ENCODE measurements around the gene LAMA2. TPM values are rescaled to one million over a fixed set of nuclear protein-coding genes. Genes with fewer than 3 reads are reported as not detected.

LAMA2 gene
- total and polyA plus RNA-seq, 2 of the 8 experiments (the other 6 are each of a cell fraction or from before 2014, with no cell fraction given) = 1.3 to 3.8 TPM

DNA sequence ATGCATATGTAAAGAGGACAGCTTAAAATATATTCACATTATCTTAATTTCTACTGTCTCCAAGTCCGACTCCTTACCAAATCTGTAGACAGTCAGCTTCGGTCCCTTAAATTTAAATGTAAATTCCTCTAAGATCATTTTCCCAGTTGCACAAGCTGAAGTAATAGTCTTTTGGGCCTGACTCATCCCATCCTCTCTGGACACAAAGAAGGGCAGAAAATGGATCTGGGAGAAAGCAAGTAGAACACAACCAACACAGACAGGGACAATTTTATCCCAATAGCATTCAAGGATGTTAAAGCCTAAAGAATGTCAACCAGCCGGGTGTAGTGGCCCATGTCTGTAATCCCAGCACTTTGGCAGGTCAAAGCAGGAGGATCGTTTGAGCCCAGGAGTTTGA lies 598.8 kb downstream of the LAMA2 start:
- Histone ChIP-seq H2BK5ac (ENCODE audit: low read depth, low read length) (no peak overlapping the region), H3K27ac (ENCODE audit: low read depth, low read length) (no peak overlapping the region), H3K23me2 (ENCODE audit: low read depth, low read length) (no peaks in the 10 kb centered on the region), H3K4me1 (replicated peaks in 1 of 4; ENCODE audit: control insufficient read depth in 3 of 4, insufficient read depth in 4 of 4, low read length in 3 of 4) (no peaks in the 10 kb centered on the region), H3K4me2 (ENCODE audit: insufficient read depth in 1 of 2, low read depth in 2 of 2, low read length in 2 of 2) (no peak overlapping the region), H2BK15ac (ENCODE audit: low read length) (no peak overlapping the region), H3K79me2 (ENCODE audit: control insufficient read depth in 1 of 2, insufficient read depth in 2 of 2, low read length in 2 of 2) (no peaks in the 10 kb centered on the region), H2BK120ac (replicated peaks; ENCODE audit: low read depth, low read length) (no peak overlapping the region), H3K36me3 (ENCODE audit: control insufficient read depth in 2 of 4, insufficient read depth in 4 of 4, low read length in 3 of 4) (no peaks in the 10 kb centered on the region), H2AFZ (ENCODE audit: low read length) (no peak overlapping the region), H4K8ac (ENCODE audit: extremely low read depth, insufficient read depth, low read length) (no peak overlapping the region), H3K79me1 (ENCODE audit: low read depth, low read length) (no peaks in the 10 kb centered on the region), H3K9ac (replicated peaks in 1 of 4; ENCODE audit: extremely low read depth in 1 of 4, low read depth in 3 of 4, low read length in 3 of 4) (no peak overlapping the region), H3K9me3 (ENCODE audit: insufficient read depth in 2 of 2, low read depth in 1 of 2, low read length in 1 of 2) (no peaks in the 10 kb centered on the region), H3K27me3 (replicated peaks in 1 of 4; ENCODE audit: control insufficient read depth in 3 of 4, extremely low read depth in 1 of 4, insufficient read depth in 3 of 4, low read length in 3 of 4) (no peaks in the 10 kb centered on the region), H3K4me3 (ENCODE audit: extremely low read depth in 1 of 4, insufficient read depth in 2 of 4, low read depth in 3 of 4, low read length in 4 of 4) (no peak overlapping the region), H2BK12ac (ENCODE audit: low read depth, low read length) (no peak overlapping the region), H2AK5ac (ENCODE audit: low read depth, low read length) (no peak overlapping the region), H3K18ac (ENCODE audit: extremely low read depth, low read length) (no peak overlapping the region), H4K91ac (replicated peaks; ENCODE audit: insufficient read length, low read length) (no peak overlapping the region), H3K23ac (ENCODE audit: insufficient read length) (no peak overlapping the region), H4K20me1 (replicated peaks in 1 of 2; ENCODE audit: control insufficient read depth in 1 of 2, insufficient read depth in 2 of 2, low read length in 2 of 2) (no peaks in the 10 kb centered on the region), H4K5ac (ENCODE audit: insufficient read length, low read depth, low read length) (no peak overlapping the region), H3K56ac (replicated peaks; ENCODE audit: insufficient read length, low read depth, low read length) (no peak overlapping the region), H3K4ac (replicated peaks; ENCODE audit: insufficient read length, low read depth, low read length) (no peak overlapping the region), H2BK20ac (ENCODE audit: low read length) (no peak overlapping the region), H3K14ac (ENCODE audit: insufficient read length) (no peak overlapping the region)
- FAIRE-seq = no peak
- CTCF ChIA-PET (ENCODE audit: partially characterized antibody) = interaction anchor here (1.3 kb wide), 1 partner anchor 10 kb away, joined by 4 read pairs; no protein-coding TSS in a partner anchor
- 97% methylated on average over 4 of the region's 4 CpGs; no CpG with 5 or more reads in 1 of the 2 experiments for WGBS, 2 experiments (ENCODE audit: extremely low coverage in 1 of 2, insufficient coverage in 1 of 2, insufficient read length in 1 of 2, insufficient replicate concordance in 2 of 2, low coverage in 1 of 2, low lambda C conversion rate in 2 of 2, missing lambda C conversion rate in 1 of 2)
- DNase-seq (ENCODE audit: low read depth in 1 of 2, low spot score in 2 of 2) = no peak
- TF ChIP-seq RFX5 (IDR thresholded peaks at IDR 0.05; ENCODE audit: borderline replicate concordance, low read depth, low read length) (no peak), SP4 (IDR thresholded peaks at IDR 0.05; ENCODE audit: low read length) (no peak), SP2 (IDR thresholded peaks at IDR 0.05; ENCODE audit: low read length) (no peak), HDAC2 (IDR thresholded peaks at IDR 0.05; ENCODE audit: borderline replicate concordance in 1 of 2, low read depth in 2 of 2, low read length in 2 of 2) (no peak), POLR2A (IDR thresholded peaks at IDR 0.05; ENCODE audit: control extremely low read depth in 1 of 2, low read depth in 2 of 2, low read length in 2 of 2) (no peak), BCL11A (IDR thresholded peaks at IDR 0.05; ENCODE audit: low read depth in 2 of 2, low read length in 2 of 2) (no peak), ATF3 (IDR thresholded peaks at IDR 0.05; ENCODE audit: insufficient read depth, low read depth, low read length) (no peak), RBBP5 (IDR thresholded peaks at IDR 0.05; ENCODE audit: borderline replicate concordance, low read depth, low read length) (no peak), KDM4A (IDR thresholded peaks at IDR 0.05; ENCODE audit: low read depth, low read length, severe bottlenecking) (no peak), SIX5 (IDR thresholded peaks at IDR 0.05; ENCODE audit: low read depth, low read length) (no peak), ZNF274 (IDR thresholded peaks at IDR 0.05; ENCODE audit: borderline replicate concordance, extremely low read depth, low read length) (no peak), POU5F1 (IDR thresholded peaks at IDR 0.05; ENCODE audit: low read depth, low read length) (no peak), SP1 (IDR thresholded peaks at IDR 0.05; ENCODE audit: low read depth, low read length) (no peak), PHF8 (conservative IDR thresholded peaks at IDR 0.05; ENCODE audit: low read depth, low read length) (no peak), TEAD4 (IDR thresholded peaks at IDR 0.05; ENCODE audit: low read depth, low read length) (no peak), EGR1 (IDR thresholded peaks at IDR 0.05; ENCODE audit: borderline replicate concordance, low read depth, low read length) (no peak)
- POLR2A ChIA-PET (ENCODE audit: partially characterized antibody) = no interaction called here
